ENCODE measurements around the gene ULK4. TPM values are rescaled to one million over a fixed set of nuclear protein-coding genes. Genes with fewer than 3 reads are reported as not detected.
A peak's percentile ranks its signal among the peaks of the same experiment; 100 is the strongest.

ULK4 gene
- total and polyA plus RNA-seq, 2 donors (not counting 1 experiment from before 2014, with no cell fraction given): 9.1 to 9.7 TPM

DNA sequence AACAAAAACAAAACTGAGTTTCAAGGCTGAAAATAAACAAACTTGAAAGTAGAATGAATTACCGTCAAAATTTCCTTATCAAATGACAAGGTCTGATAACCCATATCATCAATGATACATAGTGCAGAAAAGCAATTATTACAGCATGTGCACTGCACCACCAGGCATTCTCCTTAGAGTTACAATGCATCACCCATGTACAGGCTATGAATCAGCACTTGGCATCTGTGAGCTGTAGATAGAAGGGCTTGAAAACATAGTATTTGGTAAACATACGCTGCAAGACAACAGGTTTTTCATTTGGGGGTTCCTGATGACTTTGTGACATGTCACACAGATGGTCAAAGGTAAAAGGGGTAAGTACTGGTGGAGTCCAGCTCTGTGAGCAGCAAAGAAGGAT is 497.5 kb downstream of the ULK4 start:
- Histone ChIP-seq H3K4me2 (ENCODE audit: extremely low read depth, insufficient read depth, low read length) (no peak overlapping the region), H3K27me3 (ENCODE audit: control insufficient read depth, insufficient read depth, low read length) (no peaks in the 10 kb centered on the region), H3K4me3 (replicated peaks in 1 of 4; ENCODE audit: control extremely low read depth in 1 of 4, insufficient read depth in 1 of 4, low read depth in 3 of 4, low read length in 4 of 4) (no peak overlapping the region), H4K20me1 (ENCODE audit: control insufficient read depth, extremely low read depth, insufficient read depth, low read length) (no peaks in the 10 kb centered on the region), H3K4me1 (ENCODE audit: control insufficient read depth, extremely low read depth, insufficient read depth, low read length) (no peaks in the 10 kb centered on the region), H3K9me3 (ENCODE audit: control insufficient read depth, insufficient read depth, low read depth, low read length) (no peaks in the 10 kb centered on the region), H2AFZ (ENCODE audit: low read length) (no peak overlapping the region), H3K79me2 (ENCODE audit: control insufficient read depth, insufficient read depth, low read length) (no peaks in the 10 kb centered on the region), H3K36me3 (ENCODE audit: control insufficient read depth, insufficient read depth, low read length) (no peaks in the 10 kb centered on the region), H3K27ac (ENCODE audit: insufficient read depth, low read length) (no peak overlapping the region), H3K9ac (ENCODE audit: insufficient read depth, low read length) (no peak overlapping the region)
- no peak for TF ChIP-seq EZH2 (IDR thresholded peaks at IDR 0.05; ENCODE audit: low read length, missing control alignments)
- TF ChIP-seq, protein P1, sequence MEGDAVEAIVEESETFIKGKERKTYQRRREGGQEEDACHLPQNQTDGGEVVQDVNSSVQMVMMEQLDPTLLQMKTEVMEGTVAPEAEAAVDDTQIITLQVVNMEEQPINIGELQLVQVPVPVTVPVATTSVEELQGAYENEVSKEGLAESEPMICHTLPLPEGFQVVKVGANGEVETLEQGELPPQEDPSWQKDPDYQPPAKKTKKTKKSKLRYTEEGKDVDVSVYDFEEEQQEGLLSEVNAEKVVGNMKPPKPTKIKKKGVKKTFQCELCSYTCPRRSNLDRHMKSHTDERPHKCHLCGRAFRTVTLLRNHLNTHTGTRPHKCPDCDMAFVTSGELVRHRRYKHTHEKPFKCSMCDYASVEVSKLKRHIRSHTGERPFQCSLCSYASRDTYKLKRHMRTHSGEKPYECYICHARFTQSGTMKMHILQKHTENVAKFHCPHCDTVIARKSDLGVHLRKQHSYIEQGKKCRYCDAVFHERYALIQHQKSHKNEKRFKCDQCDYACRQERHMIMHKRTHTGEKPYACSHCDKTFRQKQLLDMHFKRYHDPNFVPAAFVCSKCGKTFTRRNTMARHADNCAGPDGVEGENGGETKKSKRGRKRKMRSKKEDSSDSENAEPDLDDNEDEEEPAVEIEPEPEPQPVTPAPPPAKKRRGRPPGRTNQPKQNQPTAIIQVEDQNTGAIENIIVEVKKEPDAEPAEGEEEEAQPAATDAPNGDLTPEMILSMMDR (conservative IDR thresholded peaks at IDR 0.05 in 1 of 2, IDR thresholded peaks at IDR 0.05 in 1 of 2; ENCODE audit: low read depth in 1 of 2, low read length in 2 of 2): no peak
- DNase-seq (ENCODE audit: low read depth in 2 of 2): peak; percentile 5 to 35

DNA sequence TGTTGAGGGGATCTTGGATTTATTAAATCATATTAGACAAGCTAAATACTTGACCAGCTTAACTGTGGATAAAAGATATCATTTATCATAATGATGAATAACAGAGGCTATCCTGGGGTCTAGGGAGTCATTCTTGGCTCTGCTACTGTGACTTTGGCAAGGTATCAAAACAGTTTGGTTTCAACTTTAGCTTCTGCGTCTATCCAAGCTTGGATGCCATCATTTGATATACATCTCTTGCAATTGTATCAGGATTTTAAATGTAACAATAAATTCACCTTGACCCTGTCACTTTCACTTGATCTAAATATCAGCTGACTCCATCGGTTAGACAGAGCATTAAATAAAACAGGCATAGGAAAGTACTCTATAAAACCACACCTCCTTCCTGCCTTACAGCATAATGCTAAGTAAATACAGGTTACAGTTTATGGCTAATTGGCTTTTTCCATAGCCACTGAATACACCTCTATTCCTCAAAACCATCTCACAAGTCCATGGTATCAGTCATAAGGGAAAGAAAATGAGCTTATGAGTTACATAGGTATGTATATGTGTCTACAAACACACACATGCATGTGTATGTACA is 499.7 kb downstream of the ULK4 start:
- TF ChIP-seq EZH2 (IDR thresholded peaks at IDR 0.05; ENCODE audit: low read length, missing control alignments): no peak
- TF ChIP-seq, protein P1 (conservative IDR thresholded peaks at IDR 0.05 in 1 of 2, IDR thresholded peaks at IDR 0.05 in 1 of 2; ENCODE audit: low read depth in 1 of 2, low read length in 2 of 2): no peak
- H3K4me2 ChIP-seq (ENCODE audit: extremely low read depth, insufficient read depth, low read length): no peak overlapping the region
- H3K36me3 ChIP-seq (ENCODE audit: control insufficient read depth, insufficient read depth, low read length): no peaks in the 10 kb centered on the region
- no peak overlapping the region for H2AFZ ChIP-seq (ENCODE audit: low read length)
- DNase-seq (ENCODE audit: low read depth in 2 of 2): peak in 1 of 2 donors; percentile 3
- no peaks in the 10 kb centered on the region for H3K79me2 ChIP-seq (ENCODE audit: control insufficient read depth, insufficient read depth, low read length)
- H3K27me3 ChIP-seq (ENCODE audit: control insufficient read depth, insufficient read depth, low read length): no peaks in the 10 kb centered on the region
- no peaks in the 10 kb centered on the region for H3K4me1 ChIP-seq (ENCODE audit: control insufficient read depth, extremely low read depth, insufficient read depth, low read length)
- H3K4me3 ChIP-seq (replicated peaks in 1 of 4; ENCODE audit: control extremely low read depth in 1 of 4, insufficient read depth in 1 of 4, low read depth in 3 of 4, low read length in 4 of 4): no peak overlapping the region
- no peaks in the 10 kb centered on the region for H4K20me1 ChIP-seq (ENCODE audit: control insufficient read depth, extremely low read depth, insufficient read depth, low read length)
- no peaks in the 10 kb centered on the region for H3K9me3 ChIP-seq (ENCODE audit: control insufficient read depth, insufficient read depth, low read depth, low read length)
- H3K9ac ChIP-seq (ENCODE audit: insufficient read depth, low read length): no peak overlapping the region
- no peak overlapping the region for H3K27ac ChIP-seq (ENCODE audit: insufficient read depth, low read length)

DNA sequence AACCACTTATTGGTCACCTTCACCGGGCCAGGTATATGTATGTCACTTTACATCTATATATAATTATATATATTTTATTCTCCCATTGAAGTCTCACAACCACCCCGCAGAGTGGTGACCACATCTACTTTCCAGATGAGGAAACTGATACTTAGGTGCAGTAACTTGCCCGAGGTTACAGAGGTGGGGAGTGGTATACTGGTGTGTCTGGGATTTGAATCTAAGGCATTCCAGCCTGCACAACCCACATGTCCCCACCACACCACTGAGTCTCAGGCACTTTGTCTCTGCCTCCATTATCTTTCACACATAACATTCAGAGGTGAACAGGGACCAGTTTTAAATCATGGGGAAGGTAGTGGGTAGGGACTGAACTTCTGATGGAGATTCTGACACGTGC is 501.2 kb downstream of the ULK4 start:
- no peaks in the 10 kb centered on the region for H4K20me1 ChIP-seq (ENCODE audit: control insufficient read depth, extremely low read depth, insufficient read depth, low read length)
- no peaks in the 10 kb centered on the region for H3K4me1 ChIP-seq (ENCODE audit: control insufficient read depth, extremely low read depth, insufficient read depth, low read length)
- no peak overlapping the region for H3K9ac ChIP-seq (ENCODE audit: insufficient read depth, low read length)
- no peak for DNase-seq (ENCODE audit: low read depth in 2 of 2)
- no peak overlapping the region for H2AFZ ChIP-seq (ENCODE audit: low read length)
- H3K4me2 ChIP-seq (ENCODE audit: extremely low read depth, insufficient read depth, low read length): no peak overlapping the region
- H3K36me3 ChIP-seq (ENCODE audit: control insufficient read depth, insufficient read depth, low read length): no peaks in the 10 kb centered on the region
- no peak for TF ChIP-seq EZH2 (IDR thresholded peaks at IDR 0.05; ENCODE audit: low read length, missing control alignments)
- TF ChIP-seq, protein P1 (conservative IDR thresholded peaks at IDR 0.05 in 1 of 2, IDR thresholded peaks at IDR 0.05 in 1 of 2; ENCODE audit: low read depth in 1 of 2, low read length in 2 of 2): no peak
- H3K27ac ChIP-seq (ENCODE audit: insufficient read depth, low read length): no peak overlapping the region
- H3K4me3 ChIP-seq (replicated peaks in 1 of 4; ENCODE audit: control extremely low read depth in 1 of 4, insufficient read depth in 1 of 4, low read depth in 3 of 4, low read length in 4 of 4): no peak overlapping the region
- no peaks in the 10 kb centered on the region for H3K9me3 ChIP-seq (ENCODE audit: control insufficient read depth, insufficient read depth, low read depth, low read length)
- no peaks in the 10 kb centered on the region for H3K79me2 ChIP-seq (ENCODE audit: control insufficient read depth, insufficient read depth, low read length)
- no peaks in the 10 kb centered on the region for H3K27me3 ChIP-seq (ENCODE audit: control insufficient read depth, insufficient read depth, low read length)
